ENCODE data around the gene AKAP6.

GRCh38 chr14:32407130-32407529 lies 78.0 kb downstream of the AKAP6 start:
- TF ChIP-seq CTCF (IDR thresholded peaks at IDR 0.05): no peak
- TF ChIP-seq POLR2A (IDR thresholded peaks at IDR 0.05): no peak
